ENCODE data around the gene JAKMIP1. TPM values are rescaled to one million over a fixed set of nuclear protein-coding genes. Genes with fewer than 3 reads are reported as not detected.

Gene JAKMIP1
- total RNA-seq, 1 donor: not detected

DNA sequence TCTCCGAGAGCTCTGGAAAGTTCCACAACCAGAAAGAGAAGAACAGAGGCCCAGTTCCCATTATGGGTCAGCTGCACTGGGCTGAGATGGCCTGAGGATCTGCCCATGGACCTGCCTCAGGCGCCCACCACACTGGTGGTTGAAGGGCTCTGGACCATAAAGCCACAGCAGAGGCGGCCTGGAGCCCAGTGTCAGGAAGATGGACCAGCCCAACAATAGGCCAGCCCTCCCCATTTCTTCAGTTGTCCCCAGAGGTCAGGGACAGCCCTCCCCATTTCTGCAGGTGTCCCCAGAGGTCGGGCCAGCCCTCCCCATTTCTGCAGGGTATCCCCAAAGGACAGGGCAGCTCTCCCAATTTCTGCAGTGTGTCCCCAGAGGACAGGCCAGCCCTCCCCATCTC lies 144.9 kb downstream of the JAKMIP1 start:
- H3K9me3 ChIP-seq (ENCODE audit: low read depth, low read length): peaks cover 14% of the 10 kb centered on the region
- no peak overlapping the region for H3K27ac ChIP-seq (ENCODE audit: low read depth, low read length)
- H3K36me3 ChIP-seq (ENCODE audit: insufficient read depth, low read length): no peaks in the 10 kb centered on the region
- H3K79me2 ChIP-seq (ENCODE audit: insufficient read depth, low read length): no peaks in the 10 kb centered on the region
- TF ChIP-seq, protein P1, sequence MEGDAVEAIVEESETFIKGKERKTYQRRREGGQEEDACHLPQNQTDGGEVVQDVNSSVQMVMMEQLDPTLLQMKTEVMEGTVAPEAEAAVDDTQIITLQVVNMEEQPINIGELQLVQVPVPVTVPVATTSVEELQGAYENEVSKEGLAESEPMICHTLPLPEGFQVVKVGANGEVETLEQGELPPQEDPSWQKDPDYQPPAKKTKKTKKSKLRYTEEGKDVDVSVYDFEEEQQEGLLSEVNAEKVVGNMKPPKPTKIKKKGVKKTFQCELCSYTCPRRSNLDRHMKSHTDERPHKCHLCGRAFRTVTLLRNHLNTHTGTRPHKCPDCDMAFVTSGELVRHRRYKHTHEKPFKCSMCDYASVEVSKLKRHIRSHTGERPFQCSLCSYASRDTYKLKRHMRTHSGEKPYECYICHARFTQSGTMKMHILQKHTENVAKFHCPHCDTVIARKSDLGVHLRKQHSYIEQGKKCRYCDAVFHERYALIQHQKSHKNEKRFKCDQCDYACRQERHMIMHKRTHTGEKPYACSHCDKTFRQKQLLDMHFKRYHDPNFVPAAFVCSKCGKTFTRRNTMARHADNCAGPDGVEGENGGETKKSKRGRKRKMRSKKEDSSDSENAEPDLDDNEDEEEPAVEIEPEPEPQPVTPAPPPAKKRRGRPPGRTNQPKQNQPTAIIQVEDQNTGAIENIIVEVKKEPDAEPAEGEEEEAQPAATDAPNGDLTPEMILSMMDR (IDR thresholded peaks at IDR 0.05; ENCODE audit: extremely low read depth, low read depth, low read length): no peak
- no peak overlapping the region for H3K4me2 ChIP-seq (ENCODE audit: insufficient read depth, low read length)
- H3K27me3 ChIP-seq (ENCODE audit: insufficient read depth, low read length): no peaks in the 10 kb centered on the region
- no peaks in the 10 kb centered on the region for H3K4me1 ChIP-seq (ENCODE audit: insufficient read depth, low read length)
- H4K20me1 ChIP-seq (ENCODE audit: insufficient read depth, low read length): no peaks in the 10 kb centered on the region
- no peak for DNase-seq (ENCODE audit: insufficient read length, low spot score, missing footprints)
- H3K4me3 ChIP-seq (ENCODE audit: insufficient read depth, low read length): no peak overlapping the region
- no peak overlapping the region for H2AFZ ChIP-seq (ENCODE audit: low read length)

DNA sequence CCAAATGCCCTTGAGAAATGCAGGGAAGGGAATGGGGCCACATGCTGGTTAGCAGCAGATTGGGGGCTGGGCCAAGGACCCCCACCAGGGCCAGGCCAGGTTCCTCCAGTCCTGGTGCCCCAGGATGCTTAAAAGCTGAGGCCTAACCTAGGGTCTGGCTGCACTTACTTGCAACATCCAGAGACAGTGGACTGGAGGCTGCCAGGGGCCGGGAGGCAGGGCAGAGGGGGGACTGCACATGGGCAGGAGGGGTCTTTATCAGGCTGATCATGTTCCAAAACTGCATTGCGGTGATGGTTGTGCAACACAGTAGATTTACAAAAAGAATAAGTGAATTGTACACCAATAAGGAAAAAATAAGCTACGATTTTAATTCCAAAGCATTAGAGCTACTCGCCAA lies 145.3 kb downstream of the JAKMIP1 start:
- H3K4me3 ChIP-seq (ENCODE audit: insufficient read depth, low read length): no peak overlapping the region
- peak; percentile 34 for DNase-seq (ENCODE audit: insufficient read length, low spot score, missing footprints)
- peaks cover 14% of the 10 kb centered on the region for H3K9me3 ChIP-seq (ENCODE audit: low read depth, low read length)
- no peak overlapping the region for H3K27ac ChIP-seq (ENCODE audit: low read depth, low read length)
- H2AFZ ChIP-seq (ENCODE audit: low read length): no peak overlapping the region
- no peaks in the 10 kb centered on the region for H3K27me3 ChIP-seq (ENCODE audit: insufficient read depth, low read length)
- TF ChIP-seq, protein P1 (IDR thresholded peaks at IDR 0.05; ENCODE audit: extremely low read depth, low read depth, low read length): no peak
- no peaks in the 10 kb centered on the region for H3K36me3 ChIP-seq (ENCODE audit: insufficient read depth, low read length)
- H3K4me1 ChIP-seq (ENCODE audit: insufficient read depth, low read length): no peaks in the 10 kb centered on the region
- H4K20me1 ChIP-seq (ENCODE audit: insufficient read depth, low read length): no peaks in the 10 kb centered on the region
- H3K79me2 ChIP-seq (ENCODE audit: insufficient read depth, low read length): no peaks in the 10 kb centered on the region
- H3K4me2 ChIP-seq (ENCODE audit: insufficient read depth, low read length): no peak overlapping the region

DNA sequence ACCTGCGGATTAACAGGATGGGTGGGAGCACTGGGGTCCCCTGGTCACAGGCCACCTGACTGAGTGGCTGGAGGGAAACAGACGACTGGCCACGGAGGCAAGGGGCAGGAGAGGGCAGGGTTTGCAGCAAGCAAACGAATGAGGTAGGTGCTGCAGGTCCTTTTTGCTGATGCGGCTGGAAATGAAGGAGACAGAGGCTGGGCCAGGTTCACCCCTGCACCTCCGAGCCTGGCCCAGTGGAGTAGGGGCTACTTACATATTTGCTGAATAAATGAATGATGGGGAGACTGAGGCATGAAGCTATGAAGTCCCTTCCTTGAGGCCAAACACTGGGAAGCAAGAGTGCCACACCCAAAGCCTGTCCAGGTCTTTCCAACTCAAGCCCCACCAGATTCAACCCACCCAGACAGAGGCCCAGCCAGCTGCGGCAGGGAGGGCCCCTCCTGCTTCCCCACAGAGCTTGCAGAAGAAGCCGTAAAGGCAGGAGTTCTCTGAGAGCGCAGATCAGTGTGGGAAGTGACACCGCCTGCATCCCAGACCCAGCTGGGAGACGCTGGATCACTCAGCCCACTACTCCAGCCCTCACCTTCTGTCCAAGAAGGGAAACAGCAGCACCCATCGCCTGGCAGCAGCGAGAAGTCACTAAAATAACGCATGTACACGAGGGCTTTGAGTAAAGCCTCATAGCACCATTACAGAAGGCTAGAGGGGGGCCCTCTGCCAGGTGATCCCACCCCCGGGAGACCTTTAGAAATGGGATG lies 146.0 kb downstream of the JAKMIP1 start:
- no peak overlapping the region for H2AFZ ChIP-seq (ENCODE audit: low read length)
- H3K79me2 ChIP-seq (ENCODE audit: insufficient read depth, low read length): no peaks in the 10 kb centered on the region
- H3K9me3 ChIP-seq (ENCODE audit: low read depth, low read length): peaks cover 10% of the 10 kb centered on the region
- TF ChIP-seq, protein P1 (IDR thresholded peaks at IDR 0.05; ENCODE audit: extremely low read depth, low read depth, low read length): no peak
- H3K27me3 ChIP-seq (ENCODE audit: insufficient read depth, low read length): no peaks in the 10 kb centered on the region
- no peak overlapping the region for H3K4me3 ChIP-seq (ENCODE audit: insufficient read depth, low read length)
- peak; percentile 34 for DNase-seq (ENCODE audit: insufficient read length, low spot score, missing footprints)
- H3K4me1 ChIP-seq (ENCODE audit: insufficient read depth, low read length): no peaks in the 10 kb centered on the region
- H3K27ac ChIP-seq (ENCODE audit: low read depth, low read length): no peak overlapping the region
- H3K36me3 ChIP-seq (ENCODE audit: insufficient read depth, low read length): no peaks in the 10 kb centered on the region
- H4K20me1 ChIP-seq (ENCODE audit: insufficient read depth, low read length): no peaks in the 10 kb centered on the region
- H3K4me2 ChIP-seq (ENCODE audit: insufficient read depth, low read length): no peak overlapping the region

DNA sequence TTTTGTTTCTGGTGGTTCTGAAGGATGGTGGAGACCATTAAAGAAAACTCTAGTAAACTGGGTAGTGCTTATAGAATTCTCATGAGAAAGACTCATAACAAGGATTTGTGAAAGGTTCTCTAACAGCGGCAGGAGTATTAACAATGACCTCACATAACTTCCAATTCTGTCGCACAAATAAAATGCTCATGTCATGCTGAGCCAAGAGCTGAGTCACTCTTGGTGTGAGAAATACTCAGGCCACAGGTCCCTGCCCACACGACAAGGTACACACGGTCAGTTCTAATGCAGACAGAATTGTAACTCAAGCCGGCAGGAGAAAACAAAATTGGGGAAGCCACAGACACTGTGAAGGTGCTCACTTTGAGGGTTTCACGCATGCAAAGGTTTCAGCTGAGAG lies 147.7 kb downstream of the JAKMIP1 start:
- no peaks in the 10 kb centered on the region for H3K79me2 ChIP-seq (ENCODE audit: insufficient read depth, low read length)
- H3K27me3 ChIP-seq (ENCODE audit: insufficient read depth, low read length): no peaks in the 10 kb centered on the region
- no peaks in the 10 kb centered on the region for H3K9me3 ChIP-seq (ENCODE audit: low read depth, low read length)
- no peaks in the 10 kb centered on the region for H4K20me1 ChIP-seq (ENCODE audit: insufficient read depth, low read length)
- TF ChIP-seq, protein P1 (IDR thresholded peaks at IDR 0.05; ENCODE audit: extremely low read depth, low read depth, low read length): no peak
- peak; percentile 15 for DNase-seq (ENCODE audit: insufficient read length, low spot score, missing footprints)
- H3K36me3 ChIP-seq (ENCODE audit: insufficient read depth, low read length): no peaks in the 10 kb centered on the region
- no peak overlapping the region for H3K27ac ChIP-seq (ENCODE audit: low read depth, low read length)
- no peaks in the 10 kb centered on the region for H3K4me1 ChIP-seq (ENCODE audit: insufficient read depth, low read length)
- no peak overlapping the region for H3K4me2 ChIP-seq (ENCODE audit: insufficient read depth, low read length)
- H2AFZ ChIP-seq (ENCODE audit: low read length): no peak overlapping the region
- no peak overlapping the region for H3K4me3 ChIP-seq (ENCODE audit: insufficient read depth, low read length)
